Chondrocyte (in vitro differentiated cells): ENCODE results near the gene PPP1R14C. TPM values are rescaled to one million over a fixed set of nuclear protein-coding genes. Genes with fewer than 3 reads are reported as not detected.

Source experiments
- DNase-seq: peaks from one replicate; pipeline ENCODE4 v3.0.0; 2021; ENCODE audit warnings: mixed read lengths, low spot score
- H3K27ac Mint-ChIP-seq: one replicate; pipeline ENCODE4 v1.8.0; 2021; ENCODE audit warnings: mild to moderate bottlenecking, moderate library complexity, mixed read lengths; ENCODE audit not compliant: unreplicated experiment
- H3K27me3 Mint-ChIP-seq: 2 replicates; pipeline ENCODE4 v1.8.0; 2021; ENCODE audit warnings: low read depth, mixed read lengths
- H3K36me3 Mint-ChIP-seq: 2 replicates; pipeline ENCODE4 v1.8.0; 2021; ENCODE audit warnings: low read depth, mixed read lengths
- H3K4me1 Mint-ChIP-seq: 2 replicates; pipeline ENCODE4 v1.8.0; 2021; ENCODE audit warnings: low read depth, mild to moderate bottlenecking, mixed read lengths
- H3K4me3 Mint-ChIP-seq: one replicate; pipeline ENCODE4 v1.8.0; 2021; ENCODE audit warnings: mild to moderate bottlenecking, moderate library complexity, mixed read lengths; ENCODE audit not compliant: unreplicated experiment
- H3K9me3 Mint-ChIP-seq: 2 replicates; pipeline ENCODE4 v1.8.0; 2021; ENCODE audit warnings: low read depth, mixed read lengths
- total RNA-seq: library from RNA; stranded (reverse); gene quantifications from 3 replicates; pipeline ENCODE4 v1.2.1, GENCODE V29; 2021
- TF ChIP-seq, protein P1 (sequence below): fragments of 200-600 bp; sonication (generic); IDR thresholded peaks from 2 replicates; pipeline ENCODE4 v1.5.0; 2021; ENCODE audit warnings: antibody characterized with exemption, mild to moderate bottlenecking, moderate library complexity

PPP1R14C gene
- total RNA-seq, 1 donor from 2014 or later = 3.4 TPM

- Mint-ChIP-seq H3K36me3 (no peaks in the 10 kb centered on the region), H3K27ac (no peak overlapping the region)
Observed at GRCh38 chr6:150169181-150169580, 26.3 kb downstream of the PPP1R14C start.

GRCh38 chr6:150169609-150170008, 26.8 kb downstream of the PPP1R14C start:
- TF ChIP-seq, protein P1, sequence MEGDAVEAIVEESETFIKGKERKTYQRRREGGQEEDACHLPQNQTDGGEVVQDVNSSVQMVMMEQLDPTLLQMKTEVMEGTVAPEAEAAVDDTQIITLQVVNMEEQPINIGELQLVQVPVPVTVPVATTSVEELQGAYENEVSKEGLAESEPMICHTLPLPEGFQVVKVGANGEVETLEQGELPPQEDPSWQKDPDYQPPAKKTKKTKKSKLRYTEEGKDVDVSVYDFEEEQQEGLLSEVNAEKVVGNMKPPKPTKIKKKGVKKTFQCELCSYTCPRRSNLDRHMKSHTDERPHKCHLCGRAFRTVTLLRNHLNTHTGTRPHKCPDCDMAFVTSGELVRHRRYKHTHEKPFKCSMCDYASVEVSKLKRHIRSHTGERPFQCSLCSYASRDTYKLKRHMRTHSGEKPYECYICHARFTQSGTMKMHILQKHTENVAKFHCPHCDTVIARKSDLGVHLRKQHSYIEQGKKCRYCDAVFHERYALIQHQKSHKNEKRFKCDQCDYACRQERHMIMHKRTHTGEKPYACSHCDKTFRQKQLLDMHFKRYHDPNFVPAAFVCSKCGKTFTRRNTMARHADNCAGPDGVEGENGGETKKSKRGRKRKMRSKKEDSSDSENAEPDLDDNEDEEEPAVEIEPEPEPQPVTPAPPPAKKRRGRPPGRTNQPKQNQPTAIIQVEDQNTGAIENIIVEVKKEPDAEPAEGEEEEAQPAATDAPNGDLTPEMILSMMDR = no peak
- H3K9me3 Mint-ChIP-seq = no peaks in the 10 kb centered on the region
- H3K27ac Mint-ChIP-seq = no peak overlapping the region
- peaks cover 2% of the 10 kb centered on the region for H3K4me1 Mint-ChIP-seq
- H3K36me3 Mint-ChIP-seq = no peaks in the 10 kb centered on the region
- no peaks in the 10 kb centered on the region for H3K27me3 Mint-ChIP-seq
- DNase-seq = no peak
- no peak overlapping the region for H3K4me3 Mint-ChIP-seq

More at GRCh38 chr6:150169181-150169580, 26.3 kb downstream of the PPP1R14C start:
- no peak overlapping the region for H3K4me3 Mint-ChIP-seq
- DNase-seq = no peak
- H3K27me3 Mint-ChIP-seq = no peaks in the 10 kb centered on the region
- H3K4me1 Mint-ChIP-seq = peaks cover 2% of the 10 kb centered on the region
- TF ChIP-seq, protein P1 = no peak
- H3K9me3 Mint-ChIP-seq = peaks cover under 1% of the 10 kb centered on the region

DNA sequence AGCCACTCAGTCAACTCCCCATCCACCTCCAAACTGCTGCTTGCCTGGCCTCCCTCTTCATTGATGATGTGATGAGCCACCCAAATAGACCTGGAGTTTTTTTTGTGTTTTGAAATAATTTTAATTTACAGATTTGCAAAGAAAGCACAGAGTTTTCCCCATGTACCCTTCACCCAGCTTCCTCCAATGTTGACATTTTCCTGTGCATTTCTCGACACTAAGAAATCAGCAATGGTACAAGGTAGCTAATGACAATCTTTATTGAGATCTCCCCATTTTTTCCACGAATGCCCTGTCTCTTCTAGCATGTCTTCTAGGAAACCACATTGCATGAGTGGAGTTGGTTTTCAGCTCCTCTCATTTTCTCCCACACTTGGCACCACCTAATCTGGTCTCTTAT, 30.1 kb downstream of the PPP1R14C start:
- Mint-ChIP-seq H3K4me3 (no peak overlapping the region), H3K4me1 (peaks cover 10% of the 10 kb centered on the region), H3K27me3 (no peaks in the 10 kb centered on the region), H3K36me3 (no peaks in the 10 kb centered on the region), H3K27ac (no peak overlapping the region), H3K9me3 (no peaks in the 10 kb centered on the region)
- no peak for DNase-seq
- TF ChIP-seq, protein P1 = no peak

DNA sequence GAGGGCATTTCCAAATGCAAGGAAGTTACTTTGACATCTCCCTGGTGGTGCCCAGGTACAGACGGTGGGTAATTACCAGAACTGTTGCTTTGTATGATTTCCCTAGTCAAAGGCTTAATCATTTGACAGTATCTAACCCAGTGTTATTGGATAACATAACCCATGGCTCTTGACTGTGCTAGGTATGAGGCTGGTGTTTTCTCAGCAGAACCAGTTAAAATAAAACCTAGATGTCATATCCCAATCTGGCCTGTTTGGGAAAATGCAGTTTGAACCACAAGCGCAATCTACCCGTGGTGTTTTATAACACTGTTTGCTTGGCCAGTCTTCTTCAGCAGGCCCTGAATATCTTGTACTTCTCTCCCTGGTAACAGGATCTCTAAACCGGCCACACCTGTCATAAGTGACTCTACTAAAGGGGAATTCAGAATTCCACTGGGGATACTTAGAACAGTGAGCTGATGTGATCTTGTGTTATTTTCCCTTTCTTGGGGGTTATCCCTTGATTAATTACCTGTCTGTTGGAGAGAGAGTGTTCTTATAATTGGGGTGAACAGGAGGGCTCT, 32.8 kb downstream of the PPP1R14C start:
- Mint-ChIP-seq H3K27ac (no peak overlapping the region), H3K4me3 (no peak overlapping the region), H3K9me3 (no peaks in the 10 kb centered on the region), H3K36me3 (no peaks in the 10 kb centered on the region), H3K4me1 (peaks cover 18% of the 10 kb centered on the region), H3K27me3 (no peaks in the 10 kb centered on the region)
- DNase-seq = no peak
- TF ChIP-seq, protein P1 = no peak

- Mint-ChIP-seq H3K4me1 (peaks cover 18% of the 10 kb centered on the region), H3K27me3 (no peaks in the 10 kb centered on the region), H3K9me3 (no peaks in the 10 kb centered on the region), H3K27ac (no peak overlapping the region), H3K4me3 (no peak overlapping the region), H3K36me3 (no peaks in the 10 kb centered on the region)
- TF ChIP-seq, protein P1 = no peak
- DNase-seq = no peak
Observed at GRCh38 chr6:150176152-150176551, 33.3 kb downstream of the PPP1R14C start.
